ENCODE results near the gene DNASE1L3. TPM values are rescaled to one million over a fixed set of nuclear protein-coding genes. Genes with fewer than 3 reads are reported as not detected.

Gene DNASE1L3
- total RNA-seq, 4 donors from 2014 or later, result 0.80 to 2.9 (median 2.2) TPM; not detected in 1

DNA sequence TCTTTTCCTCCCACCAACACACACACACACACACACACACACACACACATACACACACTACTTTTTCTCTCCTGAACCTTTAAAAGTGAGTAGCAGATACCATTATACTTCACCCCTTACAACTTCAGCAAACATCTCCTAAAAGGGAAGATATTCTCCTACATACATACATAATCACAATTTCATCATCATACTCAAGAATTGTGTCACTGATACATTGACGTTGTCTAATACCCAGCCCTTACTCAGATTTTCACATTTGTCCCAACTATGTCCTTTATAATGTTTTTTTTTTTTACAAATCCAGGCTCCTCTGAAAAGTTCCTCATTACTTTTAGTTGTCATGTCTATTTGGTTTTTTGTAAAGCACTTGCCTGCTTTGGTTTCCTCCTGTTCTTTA, 45.3 kb upstream of the DNASE1L3 start:
- Histone ChIP-seq H3K4me1 (peaks cover 0 to 30% (median 22%) of the 10 kb centered on the region in 4 donors), H3K4me3 (no peak overlapping the region), H3K27ac (replicated peaks in 1 of 4) (no peak overlapping the region), H3K27me3 (no peaks in the 10 kb centered on the region), H3K36me3 (peaks cover 12 to 44% (median 30%) of the 10 kb centered on the region in 4 donors), H3K9me3 (no peaks in the 10 kb centered on the region)
- intact Hi-C loops (cut with DNase I), result no loop called here
- TF ChIP-seq POLR2A (IDR thresholded peaks at IDR 0.05; ENCODE audit: low read depth), result no peak
- TF ChIP-seq, protein P1, sequence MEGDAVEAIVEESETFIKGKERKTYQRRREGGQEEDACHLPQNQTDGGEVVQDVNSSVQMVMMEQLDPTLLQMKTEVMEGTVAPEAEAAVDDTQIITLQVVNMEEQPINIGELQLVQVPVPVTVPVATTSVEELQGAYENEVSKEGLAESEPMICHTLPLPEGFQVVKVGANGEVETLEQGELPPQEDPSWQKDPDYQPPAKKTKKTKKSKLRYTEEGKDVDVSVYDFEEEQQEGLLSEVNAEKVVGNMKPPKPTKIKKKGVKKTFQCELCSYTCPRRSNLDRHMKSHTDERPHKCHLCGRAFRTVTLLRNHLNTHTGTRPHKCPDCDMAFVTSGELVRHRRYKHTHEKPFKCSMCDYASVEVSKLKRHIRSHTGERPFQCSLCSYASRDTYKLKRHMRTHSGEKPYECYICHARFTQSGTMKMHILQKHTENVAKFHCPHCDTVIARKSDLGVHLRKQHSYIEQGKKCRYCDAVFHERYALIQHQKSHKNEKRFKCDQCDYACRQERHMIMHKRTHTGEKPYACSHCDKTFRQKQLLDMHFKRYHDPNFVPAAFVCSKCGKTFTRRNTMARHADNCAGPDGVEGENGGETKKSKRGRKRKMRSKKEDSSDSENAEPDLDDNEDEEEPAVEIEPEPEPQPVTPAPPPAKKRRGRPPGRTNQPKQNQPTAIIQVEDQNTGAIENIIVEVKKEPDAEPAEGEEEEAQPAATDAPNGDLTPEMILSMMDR (IDR thresholded peaks at IDR 0.05), result no peak
- no peak for TF ChIP-seq EP300 (IDR thresholded peaks at IDR 0.05)
- no peak for TF ChIP-seq POLR2AphosphoS5 (IDR thresholded peaks at IDR 0.05)
- DNase-seq (ENCODE audit: extremely low spot score), result no peak
- 91% methylated on average over 1 of the region's 1 CpG for WGBS

DNA sequence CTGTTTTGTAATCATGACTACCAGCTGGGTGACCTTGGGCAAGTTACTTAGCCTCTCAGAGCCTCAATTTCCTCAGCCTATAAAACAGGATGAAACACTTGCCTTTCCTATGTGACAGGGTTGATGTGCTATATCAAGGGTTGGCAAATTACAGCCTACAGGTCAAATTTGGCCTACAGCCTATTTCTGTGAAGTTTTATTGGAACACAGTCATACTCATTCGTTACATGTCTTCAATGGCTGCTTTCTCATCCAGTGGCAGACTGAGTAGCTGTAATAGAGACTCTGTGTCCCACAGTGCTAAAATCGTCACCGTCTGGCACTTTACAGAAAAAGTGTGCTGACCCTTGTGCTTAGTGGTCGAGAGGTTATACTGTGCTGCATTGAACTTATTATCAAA, 43.4 kb upstream of the DNASE1L3 start:
- Histone ChIP-seq H3K27ac (replicated peaks in 1 of 4) (no peak overlapping the region), H3K27me3 (no peaks in the 10 kb centered on the region), H3K4me3 (no peak overlapping the region), H3K9me3 (no peaks in the 10 kb centered on the region), H3K4me1 (peaks cover 0 to 43% (median 37%) of the 10 kb centered on the region in 4 donors), H3K36me3 (peaks cover 0 to 31% (median 24%) of the 10 kb centered on the region in 4 donors)
- TF ChIP-seq POLR2AphosphoS5 (IDR thresholded peaks at IDR 0.05) (no peak), EP300 (IDR thresholded peaks at IDR 0.05) (no peak), POLR2A (IDR thresholded peaks at IDR 0.05; ENCODE audit: low read depth) (no peak)
- TF ChIP-seq, protein P1 (IDR thresholded peaks at IDR 0.05), result no peak
- WGBS, result 70% methylated on average over 4 of the region's 4 CpGs
- intact Hi-C loops (cut with DNase I), result no loop called here
- no peak for DNase-seq (ENCODE audit: extremely low spot score)

DNA sequence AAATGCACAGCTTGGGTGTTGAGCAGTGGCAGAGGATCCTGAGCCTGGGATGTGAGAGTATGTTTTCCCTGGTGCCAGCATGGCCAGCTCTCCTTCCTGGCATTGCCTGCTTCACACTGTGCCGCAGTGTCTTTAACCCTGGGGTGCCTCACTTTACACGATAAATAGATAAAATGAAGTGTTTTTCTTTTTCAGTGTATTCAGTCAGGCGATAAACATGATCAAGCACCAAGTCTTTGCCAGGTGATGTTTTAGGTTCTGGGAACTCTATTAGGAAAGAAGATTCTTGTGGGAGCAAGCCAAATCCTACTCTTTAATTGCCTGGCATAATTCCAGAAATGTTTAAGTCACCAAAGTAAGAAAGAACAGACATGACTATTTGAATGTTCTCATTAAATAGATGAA, 40.9 kb upstream of the DNASE1L3 start:
- no peaks in the 10 kb centered on the region for H3K9me3 ChIP-seq
- TF ChIP-seq EP300 (IDR thresholded peaks at IDR 0.05) (no peak), POLR2A (IDR thresholded peaks at IDR 0.05; ENCODE audit: low read depth) (no peak), POLR2AphosphoS5 (IDR thresholded peaks at IDR 0.05) (peak in 1 of 2 donors; percentile 30)
- TF ChIP-seq, protein P1 (IDR thresholded peaks at IDR 0.05), result no peak
- H3K4me3 ChIP-seq, result no peak overlapping the region
- peaks cover 0 to 6% (median 2%) of the 10 kb centered on the region in 4 donors for H3K36me3 ChIP-seq
- intact Hi-C loops (cut with DNase I), result no loop called here
- DNase-seq (ENCODE audit: extremely low spot score), result no peak
- 68% methylated on average over 3 of the region's 3 CpGs for WGBS
- no peaks in the 10 kb centered on the region for H3K27me3 ChIP-seq
- H3K4me1 ChIP-seq, result peaks cover 0 to 44% (median 37%) of the 10 kb centered on the region in 4 donors
- peak overlapping the region in 1 of 4 donors; percentile 34 for H3K27ac ChIP-seq (replicated peaks in 1 of 4)

DNA sequence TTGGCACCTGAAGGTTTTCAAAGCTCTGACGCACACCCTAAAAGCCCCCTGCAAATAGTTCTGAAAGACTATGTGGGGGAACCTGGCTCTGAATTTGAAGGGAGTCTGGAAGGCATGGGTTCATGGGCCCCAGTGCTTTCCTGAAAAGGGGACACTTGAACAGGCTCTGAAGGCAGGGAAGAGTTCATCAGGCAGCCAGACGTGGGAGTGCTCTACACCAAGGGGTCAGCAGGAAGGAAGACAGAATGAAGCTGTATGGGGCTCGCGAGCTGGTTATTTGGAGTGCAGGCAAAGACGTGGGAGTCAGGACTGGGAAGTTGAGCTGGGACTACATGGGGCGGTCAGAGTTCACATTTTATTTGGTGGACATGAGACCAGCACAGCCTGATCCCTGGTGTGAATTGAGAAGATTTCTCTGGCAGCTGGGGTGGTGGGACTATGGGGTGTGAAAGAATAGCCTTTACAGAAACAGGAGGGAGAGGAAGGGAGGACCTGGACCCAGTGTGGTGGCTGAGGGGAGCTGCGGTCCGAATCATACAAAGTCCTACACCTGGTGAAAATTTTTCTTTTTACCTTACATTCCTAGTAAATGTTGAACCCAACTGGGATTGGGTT, 39.4 kb upstream of the DNASE1L3 start:
- WGBS, result 80% methylated on average over 8 of the region's 8 CpGs

More for the DNA sequence above, 39.4 kb upstream of the DNASE1L3 start:
- intact Hi-C loops (cut with DNase I), result no loop called here
- Histone ChIP-seq H3K27ac (replicated peaks in 1 of 4) (peak overlapping the region in 1 of 4 donors; percentile 22), H3K4me1 (peaks cover 6 to 46% (median 37%) of the 10 kb centered on the region in 4 donors), H3K27me3 (no peaks in the 10 kb centered on the region), H3K9me3 (no peaks in the 10 kb centered on the region), H3K4me3 (no peak overlapping the region), H3K36me3 (no peaks in the 10 kb centered on the region)
- TF ChIP-seq EP300 (IDR thresholded peaks at IDR 0.05) (no peak), POLR2AphosphoS5 (IDR thresholded peaks at IDR 0.05) (no peak), POLR2A (IDR thresholded peaks at IDR 0.05; ENCODE audit: low read depth) (no peak)
- TF ChIP-seq, protein P1 (IDR thresholded peaks at IDR 0.05), result no peak
- no peak for DNase-seq (ENCODE audit: extremely low spot score)

Data from esophagus muscularis mucosa (tissue), 4 donors.